ENCODE measurements around the gene ACIN1. TPM values are rescaled to one million over a fixed set of nuclear protein-coding genes. Genes with fewer than 3 reads are reported as not detected.

ACIN1 gene
- total and polyA plus RNA-seq, 2 of the 8 experiments (the other 6 are each of a cell fraction or from before 2014, with no cell fraction given): 132 to 233 TPM

GRCh38 chr14:23071921-23072539 lies 22.9 kb downstream of the ACIN1 start:
- Histone ChIP-seq H3K9ac (replicated peaks in 1 of 4; ENCODE audit: extremely low read depth in 1 of 4, low read depth in 3 of 4, low read length in 3 of 4) (no peak overlapping the region), H2BK12ac (ENCODE audit: low read depth, low read length) (no peak overlapping the region), H2BK5ac (ENCODE audit: low read depth, low read length) (0 out of 2 replicates have a peak overlapping the region, but pooled peaks have one; percentile 1), H3K23ac (ENCODE audit: insufficient read length) (no peak overlapping the region), H3K23me2 (ENCODE audit: low read depth, low read length) (peaks cover 14% of the 10 kb centered on the region), H3K4me1 (replicated peaks in 1 of 4; ENCODE audit: control insufficient read depth in 3 of 4, insufficient read depth in 4 of 4, low read length in 3 of 4) (peaks cover 5 to 25% (median 15%) of the 10 kb centered on the region in 4 experiments; a peak in 6 of 7 replicates), H4K91ac (replicated peaks; ENCODE audit: insufficient read length, low read length) (no peak overlapping the region), H4K8ac (ENCODE audit: extremely low read depth, insufficient read depth, low read length) (no peak overlapping the region), H3K4ac (replicated peaks; ENCODE audit: insufficient read length, low read depth, low read length) (no peak overlapping the region), H2BK20ac (ENCODE audit: low read length) (no peak overlapping the region), H3K4me2 (ENCODE audit: insufficient read depth in 1 of 2, low read depth in 2 of 2, low read length in 2 of 2) (peak overlapping the region; percentile 63 to 99), H3K36me3 (ENCODE audit: control insufficient read depth in 2 of 4, insufficient read depth in 4 of 4, low read length in 3 of 4) (peaks cover 16 to 55% (median 38%) of the 10 kb centered on the region in 4 experiments), H3K79me1 (ENCODE audit: low read depth, low read length) (peaks cover 2% of the 10 kb centered on the region), H3K4me3 (ENCODE audit: extremely low read depth in 1 of 4, insufficient read depth in 2 of 4, low read depth in 3 of 4, low read length in 4 of 4) (peak overlapping the region in 3 of 4 experiments; percentile 9 to 98 (median 93); a peak in 4 of 8 replicates), H4K20me1 (replicated peaks in 1 of 2; ENCODE audit: control insufficient read depth in 1 of 2, insufficient read depth in 2 of 2, low read length in 2 of 2) (peaks cover 10 to 14% of the 10 kb centered on the region in 2 experiments), H4K5ac (ENCODE audit: insufficient read length, low read depth, low read length) (peak overlapping the region; percentile 8), H3K79me2 (ENCODE audit: control insufficient read depth in 1 of 2, insufficient read depth in 2 of 2, low read length in 2 of 2) (peaks cover 23 to 46% of the 10 kb centered on the region in 2 experiments), H2BK120ac (replicated peaks; ENCODE audit: low read depth, low read length) (no peak overlapping the region), H3K18ac (ENCODE audit: extremely low read depth, low read length) (peak overlapping the region; percentile 17; the same call in 1 of the 2 replicates), H3K14ac (ENCODE audit: insufficient read length) (no peak overlapping the region), H2AFZ (ENCODE audit: low read length) (no peak overlapping the region), H2BK15ac (ENCODE audit: low read length) (no peak overlapping the region), H3K27me3 (replicated peaks in 1 of 4; ENCODE audit: control insufficient read depth in 3 of 4, extremely low read depth in 1 of 4, insufficient read depth in 3 of 4, low read length in 3 of 4) (no peaks in the 10 kb centered on the region), H3K56ac (replicated peaks; ENCODE audit: insufficient read length, low read depth, low read length) (no peak overlapping the region), H3K9me3 (ENCODE audit: insufficient read depth in 2 of 2, low read depth in 1 of 2, low read length in 1 of 2) (no peaks in the 10 kb centered on the region), H3K27ac (ENCODE audit: low read depth, low read length) (no peak overlapping the region), H2AK5ac (ENCODE audit: low read depth, low read length) (no peak overlapping the region)
- ChIA-PET POLR2A (ENCODE audit: partially characterized antibody) (interaction anchor here (0.8 to 4.0 kb wide), 30 partner anchors 9 to 143 kb away, joined by 3 to 37 read pairs (median 5); partner anchors contain the start of genes ACIN1, AJUBA, C14orf119 and CIROP), CTCF (ENCODE audit: partially characterized antibody) (interaction anchor here (0.6 to 3.0 kb wide), 13 partner anchors 9 to 1038 kb away, joined by 3 to 15 read pairs (median 3); partner anchors contain the start of gene CDH24)
- FAIRE-seq (peak; percentile 36), DNase-seq (ENCODE audit: low read depth in 1 of 2, low spot score in 2 of 2) (no peak)
- WGBS, 2 experiments (ENCODE audit: extremely low coverage in 1 of 2, insufficient coverage in 1 of 2, insufficient read length in 1 of 2, insufficient replicate concordance in 2 of 2, low coverage in 1 of 2, low lambda C conversion rate in 2 of 2, missing lambda C conversion rate in 1 of 2): 56% methylated on average over 5 of the region's 5 CpGs; no CpG with 5 or more reads in 1 of the 2 experiments
- TF ChIP-seq RAD21 (IDR thresholded peaks at IDR 0.05 in 1 of 2, conservative IDR thresholded peaks at IDR 0.05 in 1 of 2; ENCODE audit: low read depth in 2 of 2, low read length in 2 of 2) (no peak), SP2 (IDR thresholded peaks at IDR 0.05; ENCODE audit: low read length) (no peak), SP4 (IDR thresholded peaks at IDR 0.05; ENCODE audit: low read length) (no peak), POLR2A (IDR thresholded peaks at IDR 0.05; ENCODE audit: control extremely low read depth in 1 of 2, low read depth in 2 of 2, low read length in 2 of 2) (peak in 1 of 2 experiments; percentile 15; a peak in 1 of 3 replicates), CHD2 (IDR thresholded peaks at IDR 0.05; ENCODE audit: low read length) (no peak), KDM5A (IDR thresholded peaks at IDR 0.05; ENCODE audit: low read length) (no peak), SP1 (IDR thresholded peaks at IDR 0.05; ENCODE audit: low read depth, low read length) (no peak), CBX5 (IDR thresholded peaks at IDR 0.05; ENCODE audit: low read depth, low read length) (no peak), GABPA (IDR thresholded peaks at IDR 0.05; ENCODE audit: borderline replicate concordance, insufficient read depth, low read length) (no peak), SAP30 (IDR thresholded peaks at IDR 0.05; ENCODE audit: insufficient read depth, insufficient replicate concordance, low read length) (no peak), BRCA1 (IDR thresholded peaks at IDR 0.05; ENCODE audit: low read depth, low read length) (no peak)
